ENCODE measurements around the gene ANKH. TPM values are rescaled to one million over a fixed set of nuclear protein-coding genes. Genes with fewer than 3 reads are reported as not detected.

The ANKH gene
- total and polyA plus RNA-seq, 4 donors = 9.3 to 57.1 (median 37.4) TPM

- no peak for TF ChIP-seq YY1 (IDR thresholded peaks at IDR 0.05)
- no peak for TF ChIP-seq GABPA (IDR thresholded peaks at IDR 0.05 in 1 of 2, conservative IDR thresholded peaks at IDR 0.05 in 1 of 2)
- TF ChIP-seq SP1 (IDR thresholded peaks at IDR 0.05) = no peak
- TF ChIP-seq HNF4A (conservative IDR thresholded peaks at IDR 0.05) = no peak
- TF ChIP-seq EGR1 (IDR thresholded peaks at IDR 0.05; ENCODE audit: low read depth in 2 of 2) = no peak
- TF ChIP-seq FOXA2 (IDR thresholded peaks at IDR 0.05) = no peak
Observed at GRCh38 chr5:14712666-14713065, 158.9 kb downstream of the ANKH start (continued).

GRCh38 chr5:14712131-14712530 is 159.4 kb downstream of the ANKH start:
- 90% methylated on average over 11 of the region's 11 CpGs for WGBS
- Histone ChIP-seq H3K27ac (ENCODE audit: low read depth in 1 of 2, low read length in 2 of 2) (no peak overlapping the region), H3K36me3 (ENCODE audit: control insufficient read depth in 4 of 4, insufficient read depth in 3 of 4, low read depth in 1 of 4, low read length in 3 of 4) (peaks cover 10 to 51% (median 36%) of the 10 kb centered on the region in 4 donors), H3K4me1 (ENCODE audit: control insufficient read depth in 4 of 4, insufficient read depth in 4 of 4, low read length in 3 of 4) (peaks cover 0 to 12% (median 6%) of the 10 kb centered on the region in 4 donors), H3K9me3 (ENCODE audit: control insufficient read depth in 4 of 4, low read length in 3 of 4) (no peaks in the 10 kb centered on the region), H3K27me3 (ENCODE audit: control insufficient read depth in 4 of 4, insufficient read depth in 4 of 4, low read length in 3 of 4) (no peaks in the 10 kb centered on the region), H3K4me3 (ENCODE audit: low read depth in 1 of 3, low read length in 3 of 3) (no peak overlapping the region), H3K9ac (ENCODE audit: low read depth in 1 of 2, low read length in 2 of 2) (no peak overlapping the region)
- DNase-seq (ENCODE audit: low spot score) = no peak
- TF ChIP-seq HNF4G (IDR thresholded peaks at IDR 0.05) = no peak
- TF ChIP-seq TAF1 (conservative IDR thresholded peaks at IDR 0.05) = no peak
- TF ChIP-seq FOXA2 (IDR thresholded peaks at IDR 0.05) = no peak
- no peak for TF ChIP-seq REST (IDR thresholded peaks at IDR 0.05)

- peaks cover 0 to 11% (median under 1%) of the 10 kb centered on the region in 4 donors for H3K4me1 ChIP-seq (ENCODE audit: control insufficient read depth in 4 of 4, insufficient read depth in 4 of 4, low read length in 3 of 4)
- WGBS = 93% methylated on average over 28 of the region's 28 CpGs
Observed at GRCh38 chr5:14710313-14710994, 161.1 kb downstream of the ANKH start.

GRCh38 chr5:14708551-14708950 is 163.0 kb downstream of the ANKH start:
- TF ChIP-seq HNF4A (conservative IDR thresholded peaks at IDR 0.05) (no peak), ATF3 (IDR thresholded peaks at IDR 0.05) (no peak), RXRA (IDR thresholded peaks at IDR 0.05) (no peak), REST (IDR thresholded peaks at IDR 0.05) (no peak), JUND (IDR thresholded peaks at IDR 0.05) (no peak), EGR1 (IDR thresholded peaks at IDR 0.05; ENCODE audit: low read depth in 2 of 2) (no peak), FOXA2 (IDR thresholded peaks at IDR 0.05) (no peak)
- DNase-seq (ENCODE audit: low spot score) = no peak
- Histone ChIP-seq H3K27ac (ENCODE audit: low read depth in 1 of 2, low read length in 2 of 2) (no peak overlapping the region), H3K27me3 (ENCODE audit: control insufficient read depth in 4 of 4, insufficient read depth in 4 of 4, low read length in 3 of 4) (no peaks in the 10 kb centered on the region), H3K9ac (ENCODE audit: low read depth in 1 of 2, low read length in 2 of 2) (no peak overlapping the region), H3K4me3 (ENCODE audit: low read depth in 1 of 3, low read length in 3 of 3) (no peak overlapping the region), H3K4me1 (ENCODE audit: control insufficient read depth in 4 of 4, insufficient read depth in 4 of 4, low read length in 3 of 4) (peaks cover 0 to 23% (median 6%) of the 10 kb centered on the region in 4 donors), H3K9me3 (ENCODE audit: control insufficient read depth in 4 of 4, low read length in 3 of 4) (no peaks in the 10 kb centered on the region), H3K36me3 (ENCODE audit: control insufficient read depth in 4 of 4, insufficient read depth in 3 of 4, low read depth in 1 of 4, low read length in 3 of 4) (peaks cover 10 to 51% (median 31%) of the 10 kb centered on the region in 4 donors)
- 94% methylated on average over 5 of the region's 5 CpGs for WGBS

More at GRCh38 chr5:14710313-14710994, 161.1 kb downstream of the ANKH start:
- H3K27ac ChIP-seq (ENCODE audit: low read depth in 1 of 2, low read length in 2 of 2) = no peak overlapping the region
- H3K4me3 ChIP-seq (ENCODE audit: low read depth in 1 of 3, low read length in 3 of 3) = no peak overlapping the region
- H3K36me3 ChIP-seq (ENCODE audit: control insufficient read depth in 4 of 4, insufficient read depth in 3 of 4, low read depth in 1 of 4, low read length in 3 of 4) = peaks cover 10 to 55% (median 37%) of the 10 kb centered on the region in 4 donors
- no peak for TF ChIP-seq SP1 (IDR thresholded peaks at IDR 0.05)
- no peak for TF ChIP-seq FOXA1 (IDR thresholded peaks at IDR 0.05)
- TF ChIP-seq HNF4G (IDR thresholded peaks at IDR 0.05) = no peak
- H3K9me3 ChIP-seq (ENCODE audit: control insufficient read depth in 4 of 4, low read length in 3 of 4) = no peaks in the 10 kb centered on the region
- no peaks in the 10 kb centered on the region for H3K27me3 ChIP-seq (ENCODE audit: control insufficient read depth in 4 of 4, insufficient read depth in 4 of 4, low read length in 3 of 4)
- H3K9ac ChIP-seq (ENCODE audit: low read depth in 1 of 2, low read length in 2 of 2) = no peak overlapping the region
- DNase-seq (ENCODE audit: low spot score) = no peak
